ENCODE data around the gene ZNF397.

Gene ZNF397

DNA sequence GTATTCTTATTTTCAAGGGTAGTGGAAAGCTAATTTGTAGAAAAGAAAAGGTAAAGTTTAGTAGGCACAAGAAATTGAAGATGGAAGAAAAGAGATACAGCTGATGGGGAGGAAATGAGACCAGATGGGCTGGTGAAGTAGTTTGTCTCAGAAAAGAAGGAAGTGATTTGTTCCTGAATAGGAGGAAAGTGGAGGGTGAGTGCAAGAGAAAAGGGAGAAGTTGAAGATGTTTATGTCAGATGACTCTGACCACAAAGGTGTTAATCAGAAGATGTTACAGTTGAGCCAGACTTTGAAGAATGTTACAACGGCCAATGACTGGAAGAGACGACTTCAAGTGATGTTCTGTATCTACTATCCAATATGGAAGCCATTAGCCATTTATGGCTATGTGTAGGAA lies 28.0 kb downstream of the ZNF397 start:
- TF ChIP-seq CTCF (IDR thresholded peaks at IDR 0.05; ENCODE audit: low read length) (no peak), EZH2 (optimal IDR thresholded peaks at IDR 0.05; ENCODE audit: low read depth, low read length) (no peak), EZH2phosphoT487 (IDR thresholded peaks at IDR 0.05; ENCODE audit: low read length) (no peak)
- no peak overlapping the region for H2AFZ ChIP-seq (ENCODE audit: low read length)
- no peaks in the 10 kb centered on the region for H3K36me3 ChIP-seq (replicated peaks; ENCODE audit: insufficient read depth, low read length)
- H3K27me3 ChIP-seq (replicated peaks; ENCODE audit: insufficient read depth, low read length), result no peaks in the 10 kb centered on the region
- no peak overlapping the region for H3K4me2 ChIP-seq (ENCODE audit: low read depth, low read length)
- no peak for DNase-seq
- H3K4me3 ChIP-seq (ENCODE audit: low read length), result no peak overlapping the region
- no peaks in the 10 kb centered on the region for H3K9me3 ChIP-seq (replicated peaks; ENCODE audit: insufficient read depth, low read length)
- H3F3A ChIP-seq (ENCODE audit: insufficient read depth, low read length), result no peaks in the 10 kb centered on the region
- H3K4me1 ChIP-seq (ENCODE audit: low read length), result no peaks in the 10 kb centered on the region
- H3K27ac ChIP-seq (ENCODE audit: low read length), result no peak overlapping the region
- no peaks in the 10 kb centered on the region for H4K20me1 ChIP-seq (ENCODE audit: insufficient read depth, low read length)
- no peaks in the 10 kb centered on the region for H3K9me2 ChIP-seq (replicated peaks; ENCODE audit: insufficient read depth, low read length)
- H3K9ac ChIP-seq (ENCODE audit: low read length), result no peak overlapping the region
- no peaks in the 10 kb centered on the region for H3K79me2 ChIP-seq (ENCODE audit: low read length)

GRCh38 chr18:35271656-35272055 lies 30.8 kb downstream of the ZNF397 start:
- no peaks in the 10 kb centered on the region for H3K27me3 ChIP-seq (replicated peaks; ENCODE audit: insufficient read depth, low read length)
- no peaks in the 10 kb centered on the region for H3K9me3 ChIP-seq (replicated peaks; ENCODE audit: insufficient read depth, low read length)
- no peaks in the 10 kb centered on the region for H3K79me2 ChIP-seq (ENCODE audit: low read length)
- no peak overlapping the region for H3K27ac ChIP-seq (ENCODE audit: low read length)
- no peak for TF ChIP-seq CTCF (IDR thresholded peaks at IDR 0.05; ENCODE audit: low read length)
- TF ChIP-seq EZH2phosphoT487 (IDR thresholded peaks at IDR 0.05; ENCODE audit: low read length), result no peak
- TF ChIP-seq EZH2 (optimal IDR thresholded peaks at IDR 0.05; ENCODE audit: low read depth, low read length), result no peak
- no peaks in the 10 kb centered on the region for H3K36me3 ChIP-seq (replicated peaks; ENCODE audit: insufficient read depth, low read length)
- H3K4me2 ChIP-seq (ENCODE audit: low read depth, low read length), result no peak overlapping the region
- no peak overlapping the region for H3K9ac ChIP-seq (ENCODE audit: low read length)
- H4K20me1 ChIP-seq (ENCODE audit: insufficient read depth, low read length), result no peaks in the 10 kb centered on the region
- no peaks in the 10 kb centered on the region for H3K9me2 ChIP-seq (replicated peaks; ENCODE audit: insufficient read depth, low read length)
- DNase-seq, result no peak
- H3K4me1 ChIP-seq (ENCODE audit: low read length), result no peaks in the 10 kb centered on the region
- no peak overlapping the region for H3K4me3 ChIP-seq (ENCODE audit: low read length)
- no peak overlapping the region for H2AFZ ChIP-seq (ENCODE audit: low read length)
- H3F3A ChIP-seq (ENCODE audit: insufficient read depth, low read length), result no peaks in the 10 kb centered on the region

GRCh38 chr18:35276267-35276666 lies 35.4 kb downstream of the ZNF397 start:
- Histone ChIP-seq H3K4me2 (ENCODE audit: low read depth, low read length) (no peak overlapping the region), H3K9me2 (replicated peaks; ENCODE audit: insufficient read depth, low read length) (no peaks in the 10 kb centered on the region), H3K27ac (ENCODE audit: low read length) (no peak overlapping the region), H4K20me1 (ENCODE audit: insufficient read depth, low read length) (no peaks in the 10 kb centered on the region), H3F3A (ENCODE audit: insufficient read depth, low read length) (no peaks in the 10 kb centered on the region), H3K79me2 (ENCODE audit: low read length) (no peaks in the 10 kb centered on the region), H3K4me1 (ENCODE audit: low read length) (no peaks in the 10 kb centered on the region), H3K9me3 (replicated peaks; ENCODE audit: insufficient read depth, low read length) (no peaks in the 10 kb centered on the region), H3K36me3 (replicated peaks; ENCODE audit: insufficient read depth, low read length) (no peaks in the 10 kb centered on the region), H2AFZ (ENCODE audit: low read length) (no peak overlapping the region), H3K4me3 (ENCODE audit: low read length) (no peak overlapping the region), H3K9ac (ENCODE audit: low read length) (no peak overlapping the region), H3K27me3 (replicated peaks; ENCODE audit: insufficient read depth, low read length) (no peaks in the 10 kb centered on the region)
- no peak for DNase-seq
- no peak for TF ChIP-seq EZH2phosphoT487 (IDR thresholded peaks at IDR 0.05; ENCODE audit: low read length)
- no peak for TF ChIP-seq CTCF (IDR thresholded peaks at IDR 0.05; ENCODE audit: low read length)
- no peak for TF ChIP-seq EZH2 (optimal IDR thresholded peaks at IDR 0.05; ENCODE audit: low read depth, low read length)
